Measurements from ENCODE around the gene TGM2.

Gene TGM2

GRCh38 chr20:38193586-38194105 is 28.6 kb upstream of the TGM2 start:
- TF ChIP-seq ZNF274 (IDR thresholded peaks at IDR 0.05; ENCODE audit: low read depth, low read length): no peak
- no peak overlapping the region for H3K4me3 ChIP-seq (ENCODE audit: low read length)

- no peak for TF ChIP-seq ZNF274 (IDR thresholded peaks at IDR 0.05; ENCODE audit: low read depth, low read length)
- no peak overlapping the region for H3K4me3 ChIP-seq (ENCODE audit: low read length)
Measured at GRCh38 chr20:38192323-38192885, 27.3 kb upstream of the TGM2 start.

GRCh38 chr20:38191654-38192053 is 26.6 kb upstream of the TGM2 start:
- no peak for TF ChIP-seq ZNF274 (IDR thresholded peaks at IDR 0.05; ENCODE audit: low read depth, low read length)
- H3K4me3 ChIP-seq (ENCODE audit: low read length): no peak overlapping the region

GRCh38 chr20:38190936-38191371 is 25.9 kb upstream of the TGM2 start:
- no peak for TF ChIP-seq ZNF274 (IDR thresholded peaks at IDR 0.05; ENCODE audit: low read depth, low read length)
- H3K4me3 ChIP-seq (ENCODE audit: low read length): no peak overlapping the region

GRCh38 chr20:38190166-38190565 is 25.1 kb upstream of the TGM2 start:
- no peak overlapping the region for H3K4me3 ChIP-seq (ENCODE audit: low read length)
- no peak for TF ChIP-seq ZNF274 (IDR thresholded peaks at IDR 0.05; ENCODE audit: low read depth, low read length)

- no peak for TF ChIP-seq ZNF274 (IDR thresholded peaks at IDR 0.05; ENCODE audit: low read depth, low read length)
- no peak overlapping the region for H3K4me3 ChIP-seq (ENCODE audit: low read length)
Measured at GRCh38 chr20:38187517-38187916, 22.4 kb upstream of the TGM2 start.

- TF ChIP-seq ZNF274 (IDR thresholded peaks at IDR 0.05; ENCODE audit: low read depth, low read length): no peak
- H3K4me3 ChIP-seq (ENCODE audit: low read length): no peak overlapping the region
Measured at GRCh38 chr20:38186788-38187221, 21.7 kb upstream of the TGM2 start.

GRCh38 chr20:38184101-38184500 is 19.0 kb upstream of the TGM2 start:
- H3K4me3 ChIP-seq (ENCODE audit: low read length): no peak overlapping the region
- TF ChIP-seq ZNF274 (IDR thresholded peaks at IDR 0.05; ENCODE audit: low read depth, low read length): no peak

- TF ChIP-seq ZNF274 (IDR thresholded peaks at IDR 0.05; ENCODE audit: low read depth, low read length): no peak
- no peak overlapping the region for H3K4me3 ChIP-seq (ENCODE audit: low read length)
Measured at GRCh38 chr20:38181971-38182370, 16.9 kb upstream of the TGM2 start.

- no peak overlapping the region for H3K4me3 ChIP-seq (ENCODE audit: low read length)
- TF ChIP-seq ZNF274 (IDR thresholded peaks at IDR 0.05; ENCODE audit: low read depth, low read length): no peak
Measured at GRCh38 chr20:38181207-38181801, 16.2 kb upstream of the TGM2 start.

- no peak overlapping the region for H3K4me3 ChIP-seq (ENCODE audit: low read length)
- TF ChIP-seq ZNF274 (IDR thresholded peaks at IDR 0.05; ENCODE audit: low read depth, low read length): no peak
Measured at GRCh38 chr20:38180781-38181180, 15.7 kb upstream of the TGM2 start.

- TF ChIP-seq ZNF274 (IDR thresholded peaks at IDR 0.05; ENCODE audit: low read depth, low read length): no peak
- no peak overlapping the region for H3K4me3 ChIP-seq (ENCODE audit: low read length)
Measured at GRCh38 chr20:38179846-38180245, 14.8 kb upstream of the TGM2 start.

GRCh38 chr20:38178581-38178980 is 13.5 kb upstream of the TGM2 start:
- TF ChIP-seq ZNF274 (IDR thresholded peaks at IDR 0.05; ENCODE audit: low read depth, low read length): no peak
- no peak overlapping the region for H3K4me3 ChIP-seq (ENCODE audit: low read length)

- H3K4me3 ChIP-seq (ENCODE audit: low read length): no peak overlapping the region
- TF ChIP-seq ZNF274 (IDR thresholded peaks at IDR 0.05; ENCODE audit: low read depth, low read length): no peak
Measured at GRCh38 chr20:38178065-38178491, 13.0 kb upstream of the TGM2 start.

- H3K4me3 ChIP-seq (ENCODE audit: low read length): no peak overlapping the region
- no peak for TF ChIP-seq ZNF274 (IDR thresholded peaks at IDR 0.05; ENCODE audit: low read depth, low read length)
Measured at GRCh38 chr20:38177201-38177600, 12.1 kb upstream of the TGM2 start.
